Activated T-helper 1 cell treated with Interleukin-2 at 50 U/mL for 16 hours (primary cell): ENCODE measurements around the gene MTHFD1L.
A peak's percentile ranks its signal among the peaks of the same experiment; 100 is the strongest.

Source experiments
- DNase-seq: peaks from one replicate; pipeline ENCODE4 v3.0.0-alpha.2; 2020; ENCODE audit warnings: low read depth

Gene MTHFD1L

GRCh38 chr6:150991487-150991886 is 126.0 kb downstream of the MTHFD1L start:
- no peak for DNase-seq

- DNase-seq, result no peak
These were observed 126.8 kb downstream of the MTHFD1L start for GRCh38 chr6:150992262-150992661.

GRCh38 chr6:150992703-150993102 is 127.2 kb downstream of the MTHFD1L start:
- no peak for DNase-seq

DNA sequence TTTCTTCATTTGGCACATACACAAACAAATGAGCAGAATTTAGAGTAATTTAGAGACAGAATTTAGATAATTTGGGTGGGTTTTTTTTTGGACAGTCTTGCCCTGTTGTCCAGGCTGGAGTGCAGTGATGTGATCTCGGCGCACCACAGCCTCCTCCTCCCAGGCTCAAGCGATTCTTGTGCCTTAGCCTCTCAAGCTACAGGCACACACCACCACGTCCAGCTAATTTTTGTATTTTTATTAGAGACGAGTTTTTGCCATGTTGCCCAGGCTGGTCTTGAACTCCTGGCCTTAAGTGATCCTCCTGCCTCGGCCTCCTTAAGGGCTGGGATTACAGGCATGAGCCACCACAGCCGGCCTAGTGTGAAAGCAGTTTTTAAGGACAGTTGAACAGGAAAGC is 127.8 kb downstream of the MTHFD1L start:
- no peak for DNase-seq

GRCh38 chr6:150994026-150994425 is 128.5 kb downstream of the MTHFD1L start:
- DNase-seq, result no peak

GRCh38 chr6:150996968-150997367 is 131.5 kb downstream of the MTHFD1L start:
- no peak for DNase-seq

- no peak for DNase-seq
These were observed 133.6 kb downstream of the MTHFD1L start for GRCh38 chr6:150999107-150999506.

DNA sequence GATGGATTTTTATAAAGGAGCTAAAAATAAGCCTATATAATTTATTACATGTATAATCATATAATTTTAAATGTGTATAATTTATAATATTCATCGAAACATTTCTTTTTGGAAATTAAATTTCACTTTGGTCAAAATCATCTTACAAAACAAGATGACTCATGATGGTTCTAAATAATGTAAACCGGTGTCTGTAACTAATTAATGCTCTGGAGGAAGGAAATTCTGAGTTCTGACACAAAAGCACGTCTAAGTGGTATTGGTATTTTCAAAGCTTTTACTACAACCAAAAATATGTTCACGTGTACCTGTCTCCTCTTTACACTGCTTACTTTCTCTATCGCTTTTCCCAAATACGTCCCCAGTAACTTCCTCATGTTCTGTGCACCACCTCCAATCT is 134.1 kb downstream of the MTHFD1L start:
- no peak for DNase-seq

GRCh38 chr6:151001387-151002056 is 136.0 kb downstream of the MTHFD1L start:
- no peak for DNase-seq

DNA sequence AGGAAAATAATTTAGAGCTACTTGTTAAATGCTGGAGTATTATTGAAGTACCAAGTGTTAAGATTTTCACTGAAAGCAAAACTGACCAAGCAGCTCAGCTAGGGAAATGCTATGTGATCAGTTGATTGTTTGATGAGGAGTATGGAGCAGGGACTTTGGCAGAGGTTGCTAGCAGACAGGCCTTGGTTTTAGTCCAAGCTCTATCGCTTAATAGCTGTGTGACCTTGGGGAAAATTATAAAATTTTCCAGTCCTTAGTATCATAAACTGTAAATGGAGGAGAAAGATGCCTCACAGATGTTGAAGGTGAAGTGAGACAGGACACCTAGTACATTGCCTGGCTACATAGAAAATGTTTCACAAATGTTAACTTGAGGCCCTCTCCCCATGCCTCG is 136.6 kb downstream of the MTHFD1L start:
- no peak for DNase-seq

DNA sequence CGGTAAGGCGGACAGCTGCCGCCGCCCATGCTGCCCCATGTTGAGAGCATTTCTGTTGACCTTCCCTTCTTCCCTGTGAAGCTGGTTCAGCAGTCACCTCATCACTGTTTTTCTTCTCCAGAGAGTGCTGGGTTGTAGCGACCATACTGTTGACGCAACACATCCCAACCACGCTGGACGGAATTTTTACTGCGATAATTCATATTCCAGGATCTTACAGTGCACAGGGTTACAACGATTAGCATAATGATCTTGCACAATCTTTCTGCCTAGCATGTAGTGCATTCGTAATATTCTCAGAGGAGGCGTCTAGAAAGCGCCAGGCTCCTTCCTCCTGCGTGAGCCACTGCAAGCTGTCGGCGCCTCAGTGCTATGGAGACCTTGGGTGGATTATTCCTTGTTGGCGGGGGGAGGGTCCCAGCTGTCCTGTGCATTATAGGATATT is 137.0 kb downstream of the MTHFD1L start:
- DNase-seq, result no peak

GRCh38 chr6:151004383-151005024 is 139.0 kb downstream of the MTHFD1L start:
- DNase-seq, result no peak

DNA sequence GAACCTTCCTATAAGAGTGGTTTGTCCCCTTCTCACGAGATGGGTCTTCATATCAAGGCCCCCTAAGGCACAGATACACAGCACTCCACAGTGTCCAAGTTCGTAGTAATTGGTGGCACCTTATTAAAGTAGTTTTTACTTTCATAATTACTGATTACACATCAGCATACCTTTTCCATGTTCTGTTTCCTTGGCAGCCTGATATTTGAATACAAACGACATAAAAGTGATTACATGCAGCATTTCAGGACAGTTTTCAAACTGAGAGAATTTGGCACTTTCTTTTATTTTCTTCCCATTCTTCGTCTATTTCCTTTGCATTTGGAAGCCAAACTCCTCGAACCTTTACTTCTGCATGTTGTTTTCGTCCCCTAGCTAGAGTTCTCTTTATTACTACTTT is 139.7 kb downstream of the MTHFD1L start:
- no peak for DNase-seq

GRCh38 chr6:151005896-151006632 is 140.6 kb downstream of the MTHFD1L start:
- DNase-seq, result no peak

- DNase-seq, result no peak
These were observed 141.6 kb downstream of the MTHFD1L start for GRCh38 chr6:151007076-151007475.

DNA sequence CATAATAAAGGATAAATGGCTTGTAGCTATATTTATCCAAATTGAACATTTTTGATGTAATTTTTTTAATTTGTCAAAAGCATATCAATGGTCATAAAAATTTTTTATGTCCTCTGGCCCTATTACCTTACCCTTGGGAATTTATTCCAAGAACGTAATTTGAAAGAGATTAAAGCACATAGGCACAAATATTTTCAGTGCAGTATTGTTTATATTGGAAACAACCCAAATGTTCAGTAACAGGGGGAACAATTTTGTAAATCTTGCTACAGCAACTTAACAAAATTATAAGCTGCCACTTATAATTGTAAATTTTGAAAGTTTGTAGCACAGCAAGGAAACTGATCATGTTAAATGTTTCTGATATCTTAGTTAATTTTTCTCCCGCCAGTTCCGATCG is 142.4 kb downstream of the MTHFD1L start:
- no peak for DNase-seq

- DNase-seq, result no peak
These were observed 142.9 kb downstream of the MTHFD1L start for GRCh38 chr6:151008425-151008824.

GRCh38 chr6:151009576-151009975 is 144.1 kb downstream of the MTHFD1L start:
- DNase-seq, result no peak

DNA sequence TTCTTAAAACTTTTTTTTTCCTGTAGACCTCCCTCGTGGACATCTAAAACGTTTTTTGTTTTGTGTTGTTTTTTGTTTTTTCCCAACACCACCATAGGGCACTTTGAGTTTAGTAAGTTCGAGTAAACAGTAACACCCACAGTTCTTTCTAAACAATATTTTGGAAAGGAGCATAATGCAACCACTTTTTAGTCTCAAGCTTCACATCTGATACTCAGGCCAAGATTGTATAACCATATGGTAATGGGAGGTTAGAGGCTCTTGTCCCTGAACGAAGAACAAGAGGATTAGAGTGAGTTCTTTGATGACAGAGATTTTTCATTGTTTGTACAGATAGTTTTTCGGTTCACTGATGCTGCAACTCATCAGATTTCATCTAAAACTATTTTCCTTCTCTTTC is 144.6 kb downstream of the MTHFD1L start:
- no peak for DNase-seq

GRCh38 chr6:151012321-151013294 is 147.1 kb downstream of the MTHFD1L start:
- no peak for DNase-seq

- DNase-seq, result peak; percentile 27
These were observed 149.1 kb downstream of the MTHFD1L start for GRCh38 chr6:151014404-151015100.
